K562 (cell line): ENCODE data around the gene KRT77. TPM values are rescaled to one million over a fixed set of nuclear protein-coding genes. Genes with fewer than 3 reads are reported as not detected.

Source experiments
- CSDE1 ChIP-seq, 2 experiments: fragments of 450-650 bp; IDR thresholded peaks; 2 replicates each; pipeline ENCODE4 v1.6.1; 2016; ENCODE audit warnings: mild to moderate bottlenecking in 1 of 2
- HDAC2 ChIP-seq: fragments of 450-650 bp; IDR thresholded peaks from 2 replicates; pipeline ENCODE4 v1.6.1; 2016; ENCODE audit warnings: mild to moderate bottlenecking
- HNRNPK ChIP-seq: fragments of 200-400 bp; formaldehyde crosslinking; IDR thresholded peaks from one replicate; pipeline ENCODE4 v1.6.1; 2018; ENCODE audit warnings: mild to moderate bottlenecking, low read depth, low read length; ENCODE audit not compliant: poor library complexity, severe bottlenecking
- HSF4 ChIP-seq: fragments of 250-450 bp; sonication (Bioruptor Pico); IDR thresholded peaks from 2 replicates; pipeline ENCODE4 v2.1.2; 2022; ENCODE audit warnings: mild to moderate bottlenecking, moderate library complexity, borderline replicate concordance
- NEUROD1 ChIP-seq: fragments of 150-350 bp; IDR thresholded peaks from 2 replicates; pipeline ENCODE4 v1.6.1; 2014; ENCODE audit warnings: borderline replicate concordance, low read length, low read depth; ENCODE audit not compliant: partially characterized antibody
- NFYB ChIP-seq: IDR thresholded peaks from 2 replicates; pipeline ENCODE4 v1.6.1; 2011; ENCODE audit warnings: mild to moderate bottlenecking, moderate library complexity; ENCODE audit not compliant: insufficient read length; ENCODE audit errors: extremely low read depth
- PHF21A ChIP-seq: fragments of 450-650 bp; IDR thresholded peaks from 2 replicates; pipeline ENCODE4 v1.6.1; 2017; ENCODE audit warnings: low read depth, borderline replicate concordance
- POLR2H ChIP-seq: IDR thresholded peaks from 2 replicates; pipeline ENCODE4 v1.6.1; 2016; ENCODE audit warnings: missing genetic modification characterization, low read depth, mild to moderate bottlenecking, control low read depth, missing compliant biosample characterization, moderate library complexity
- RBFOX2 ChIP-seq: fragments of 200-400 bp; formaldehyde crosslinking; IDR thresholded peaks from 2 replicates; pipeline ENCODE4 v1.6.1; 2017; ENCODE audit warnings: low read depth, mild to moderate bottlenecking, low read length, moderate library complexity
- RFX1 ChIP-seq: fragments of 450-650 bp; IDR thresholded peaks from 2 replicates; pipeline ENCODE4 v1.6.1; 2016; ENCODE audit warnings: mild to moderate bottlenecking, moderate library complexity
- RFX5 ChIP-seq: IDR thresholded peaks from 2 replicates; pipeline ENCODE4 v1.6.1; 2011; ENCODE audit warnings: low read depth, mild to moderate bottlenecking, improper control_type of control experiment, low read length
- SRSF3 ChIP-seq: fragments of 200-400 bp; formaldehyde crosslinking; IDR thresholded peaks from 2 replicates; pipeline ENCODE4 v1.6.1; 2016; ENCODE audit warnings: mild to moderate bottlenecking, low read length, moderate library complexity; ENCODE audit not compliant: insufficient read depth
- SRSF7 ChIP-seq: fragments of 200-400 bp; formaldehyde crosslinking; optimal IDR thresholded peaks from 2 replicates; pipeline ENCODE3; 2017; ENCODE audit warnings: mild to moderate bottlenecking, low read depth, low read length
- TAF1 ChIP-seq: IDR thresholded peaks from 2 replicates; pipeline ENCODE4 v1.6.1; 2011; ENCODE audit warnings: mild to moderate bottlenecking, low read length, moderate library complexity; ENCODE audit not compliant: insufficient read depth, control insufficient read depth, severe bottlenecking; ENCODE audit errors: extremely low read depth
- TCF3 ChIP-seq: sonication (generic); formaldehyde crosslinking; IDR thresholded peaks from 2 replicates; pipeline ENCODE4 v1.4.0; 2020; ENCODE audit warnings: mild to moderate bottlenecking, missing genetic modification reagents
- ZBTB17 ChIP-seq: fragments of 450-650 bp; formaldehyde crosslinking; IDR thresholded peaks from 2 replicates; pipeline ENCODE4 v1.4.0; 2020; ENCODE audit warnings: mild to moderate bottlenecking
- ZC3H11A ChIP-seq: IDR thresholded peaks from 2 replicates; pipeline ENCODE4 v1.6.1; 2012; ENCODE audit warnings: low read depth, low read length, improper control_type of control experiment
- ZKSCAN8 ChIP-seq: fragments of 200-800 bp; sonication (Bioruptor generic); IDR thresholded peaks from 2 replicates; pipeline ENCODE4 v1.6.1; 2016; ENCODE audit warnings: missing genetic modification characterization, missing compliant biosample characterization
- ZNF133 ChIP-seq: fragments of 250-450 bp; sonication (Bioruptor Pico); IDR thresholded peaks from 2 replicates; pipeline ENCODE4 v1.4.0; 2020; ENCODE audit warnings: mild to moderate bottlenecking
- ZNF174 ChIP-seq: fragments of 250-450 bp; sonication (Bioruptor Pico); IDR thresholded peaks from 2 replicates; pipeline ENCODE4 v1.4.0; 2020; ENCODE audit warnings: mild to moderate bottlenecking
- ZNF41 ChIP-seq: fragments of 250-450 bp; sonication (Bioruptor Pico); conservative IDR thresholded peaks from 2 replicates; pipeline ENCODE4 v1.4.0; 2020; ENCODE audit warnings: mild to moderate bottlenecking
- ZNF445 ChIP-seq: fragments of 250-450 bp; sonication (Bioruptor Pico); IDR thresholded peaks from 2 replicates; pipeline ENCODE4 v1.4.0; 2020; ENCODE audit warnings: low read depth, mild to moderate bottlenecking, moderate library complexity
- polyA plus RNA-seq, 8 experiments: library from polyadenylated mRNA; depleted of rRNA in 4 of 8; stranded (reverse) in 5 of 8; unstranded in 3 of 8; fragments of >200 nt; fragmentation: Nextera tagmentation in 2 of 8; fragmentation: Illumina TruSeq in 1 of 8; extraction: Ambion mirVana in 2 of 8; extraction: Trizol in 1 of 8; gene quantifications; 2 replicates each; pipeline versions ENCODE4 v1.2.1 to v1.2.3, GENCODE V29; 2011 to 2014; ENCODE audit warnings: inconsistent platforms in 1 of 8, missing spikeins in 1 of 8
- total RNA-seq, 7 experiments: library from RNA; depleted of rRNA in 6 of 7; stranded (reverse); fragments of >200 nt in 6 of 7; fragmentation: Illumina TruSeq in 2 of 7; extraction: Trizol in 2 of 7; gene quantifications; 2 replicates each; pipeline versions ENCODE4 v1.2.1 to v1.2.3, GENCODE V29; 2011 to 2021; ENCODE audit warnings: low replicate concordance in 1 of 7
- TF ChIP-seq, protein P1 (sequence below): fragments of 450-650 bp; IDR thresholded peaks from 2 replicates; pipeline ENCODE4 v1.6.1; 2018; ENCODE audit warnings: mild to moderate bottlenecking, low read depth; ENCODE audit not compliant: partially characterized antibody
- TF ChIP-seq, protein P2 (sequence below): fragments of 250-450 bp; sonication (Bioruptor Pico); IDR thresholded peaks from 2 replicates; pipeline ENCODE4 v1.4.0; 2020
- TF ChIP-seq, protein P3 (sequence below): fragments of 450-650 bp; IDR thresholded peaks from 2 replicates; pipeline ENCODE4 v1.6.1; 2017; ENCODE audit warnings: antibody characterized with exemption, mild to moderate bottlenecking

KRT77 gene
- total and polyA plus RNA-seq, 9 of the 15 experiments (the other 6 are each of a cell fraction or from before 2014, with no cell fraction given): not detected

DNA sequence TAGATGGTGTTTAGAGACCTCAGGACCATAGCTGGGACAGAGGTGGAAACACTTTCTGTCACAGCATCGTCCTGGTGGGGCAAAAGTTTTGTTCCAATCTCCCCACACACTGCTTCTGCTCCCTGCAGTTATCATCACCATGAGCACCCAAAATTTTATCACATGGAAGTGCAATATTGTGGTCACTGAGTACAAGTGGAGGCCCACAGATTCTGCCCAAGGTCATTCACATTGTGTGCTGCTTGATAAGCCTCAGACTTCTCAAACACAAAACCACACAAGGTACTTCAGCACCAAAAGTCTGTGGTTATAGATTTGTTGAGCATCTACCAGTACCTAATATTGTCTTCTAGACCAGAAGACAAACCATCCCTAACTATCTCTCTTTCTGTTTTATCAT is 554 bp upstream of the KRT77 start (continued):
- TF ChIP-seq, protein P1, sequence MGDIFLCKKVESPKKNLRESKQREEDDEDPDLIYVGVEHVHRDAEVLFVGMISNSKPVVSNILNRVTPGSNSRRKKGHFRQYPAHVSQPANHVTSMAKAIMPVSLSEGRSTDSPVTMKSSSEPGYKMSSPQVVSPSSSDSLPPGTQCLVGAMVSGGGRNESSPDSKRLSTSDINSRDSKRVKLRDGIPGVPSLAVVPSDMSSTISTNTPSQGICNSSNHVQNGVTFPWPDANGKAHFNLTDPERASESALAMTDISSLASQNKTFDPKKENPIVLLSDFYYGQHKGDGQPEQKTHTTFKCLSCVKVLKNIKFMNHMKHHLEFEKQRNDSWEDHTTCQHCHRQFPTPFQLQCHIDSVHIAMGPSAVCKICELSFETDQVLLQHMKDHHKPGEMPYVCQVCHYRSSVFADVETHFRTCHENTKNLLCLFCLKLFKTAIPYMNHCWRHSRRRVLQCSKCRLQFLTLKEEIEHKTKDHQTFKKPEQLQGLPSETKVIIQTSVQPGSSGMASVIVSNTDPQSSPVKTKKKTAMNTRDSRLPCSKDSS: no peak
- TF ChIP-seq SRSF3 (no peak), ZNF133 (CRISPR knock-in tag) (no peak), SRSF7 (no peak), HSF4 (no peak), ZKSCAN8 (no peak), PHF21A (no peak), CSDE1 (IDR thresholded peaks at IDR 0.05) (no peak), POLR2H (tag) (no peak), TAF1 (no peak), HDAC2 (peak; percentile 78), RFX5 (no peak), NFYB (no peak), ZNF174 (CRISPR knock-in tag) (no peak), RBFOX2 (no peak), NEUROD1 (no peak), ZNF41 (CRISPR knock-in tag) (no peak), HNRNPK (no peak), TCF3 (CRISPR knock-in tag) (peak; percentile 80), ZNF445 (CRISPR knock-in tag) (no peak), ZC3H11A (no peak), RFX1 (no peak), ZBTB17 (CRISPR knock-in tag) (no peak)
- TF ChIP-seq, protein P2, sequence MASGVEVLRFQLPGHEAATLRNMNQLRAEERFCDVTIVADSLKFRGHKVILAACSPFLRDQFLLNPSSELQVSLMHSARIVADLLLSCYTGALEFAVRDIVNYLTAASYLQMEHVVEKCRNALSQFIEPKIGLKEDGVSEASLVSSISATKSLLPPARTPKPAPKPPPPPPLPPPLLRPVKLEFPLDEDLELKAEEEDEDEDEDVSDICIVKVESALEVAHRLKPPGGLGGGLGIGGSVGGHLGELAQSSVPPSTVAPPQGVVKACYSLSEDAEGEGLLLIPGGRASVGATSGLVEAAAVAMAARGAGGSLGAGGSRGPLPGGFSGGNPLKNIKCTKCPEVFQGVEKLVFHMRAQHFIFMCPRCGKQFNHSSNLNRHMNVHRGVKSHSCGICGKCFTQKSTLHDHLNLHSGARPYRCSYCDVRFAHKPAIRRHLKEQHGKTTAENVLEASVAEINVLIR (CRISPR knock-in tag): no peak
- TF ChIP-seq, protein P3, sequence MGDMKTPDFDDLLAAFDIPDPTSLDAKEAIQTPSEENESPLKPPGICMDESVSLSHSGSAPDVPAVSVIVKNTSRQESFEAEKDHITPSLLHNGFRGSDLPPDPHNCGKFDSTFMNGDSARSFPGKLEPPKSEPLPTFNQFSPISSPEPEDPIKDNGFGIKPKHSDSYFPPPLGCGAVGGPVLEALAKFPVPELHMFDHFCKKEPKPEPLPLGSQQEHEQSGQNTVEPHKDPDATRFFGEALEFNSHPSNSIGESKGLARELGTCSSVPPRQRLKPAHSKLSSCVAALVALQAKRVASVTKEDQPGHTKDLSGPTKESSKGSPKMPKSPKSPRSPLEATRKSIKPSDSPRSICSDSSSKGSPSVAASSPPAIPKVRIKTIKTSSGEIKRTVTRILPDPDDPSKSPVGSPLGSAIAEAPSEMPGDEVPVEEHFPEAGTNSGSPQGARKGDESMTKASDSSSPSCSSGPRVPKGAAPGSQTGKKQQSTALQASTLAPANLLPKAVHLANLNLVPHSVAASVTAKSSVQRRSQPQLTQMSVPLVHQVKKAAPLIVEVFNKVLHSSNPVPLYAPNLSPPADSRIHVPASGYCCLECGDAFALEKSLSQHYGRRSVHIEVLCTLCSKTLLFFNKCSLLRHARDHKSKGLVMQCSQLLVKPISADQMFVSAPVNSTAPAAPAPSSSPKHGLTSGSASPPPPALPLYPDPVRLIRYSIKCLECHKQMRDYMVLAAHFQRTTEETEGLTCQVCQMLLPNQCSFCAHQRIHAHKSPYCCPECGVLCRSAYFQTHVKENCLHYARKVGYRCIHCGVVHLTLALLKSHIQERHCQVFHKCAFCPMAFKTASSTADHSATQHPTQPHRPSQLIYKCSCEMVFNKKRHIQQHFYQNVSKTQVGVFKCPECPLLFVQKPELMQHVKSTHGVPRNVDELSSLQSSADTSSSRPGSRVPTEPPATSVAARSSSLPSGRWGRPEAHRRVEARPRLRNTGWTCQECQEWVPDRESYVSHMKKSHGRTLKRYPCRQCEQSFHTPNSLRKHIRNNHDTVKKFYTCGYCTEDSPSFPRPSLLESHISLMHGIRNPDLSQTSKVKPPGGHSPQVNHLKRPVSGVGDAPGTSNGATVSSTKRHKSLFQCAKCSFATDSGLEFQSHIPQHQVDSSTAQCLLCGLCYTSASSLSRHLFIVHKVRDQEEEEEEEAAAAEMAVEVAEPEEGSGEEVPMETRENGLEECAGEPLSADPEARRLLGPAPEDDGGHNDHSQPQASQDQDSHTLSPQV: no peak
